ENCODE data around the gene ABCD2.
"Not testable (repeated sequence)": the region's sequence is repeated elsewhere in the genome, so short reads cannot be mapped to it uniquely, and the experiment has no call there.

ABCD2 gene

DNA sequence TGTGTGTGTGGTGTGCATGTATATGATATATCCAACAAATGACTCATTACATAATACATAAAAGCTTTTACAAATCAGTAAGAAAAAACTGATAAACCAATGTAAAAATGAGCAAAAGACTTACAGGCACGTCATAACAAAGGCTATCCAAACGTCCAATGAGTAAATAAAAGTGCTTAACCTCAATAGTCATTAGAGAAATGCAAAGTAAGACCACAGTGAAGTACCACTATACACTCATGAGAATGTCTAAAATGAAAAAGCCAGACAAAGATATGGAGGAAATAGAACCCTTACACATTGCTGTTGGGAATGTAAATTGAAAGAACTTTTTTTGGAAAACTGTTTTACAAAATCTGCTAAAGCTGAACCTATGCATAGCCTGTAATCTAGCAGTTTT, 7.8 kb downstream of the ABCD2 start:
- DNase-seq, result no peak

GRCh38 chr12:39610436-39611025, 9.1 kb downstream of the ABCD2 start:
- DNase-seq, result no peak

DNA sequence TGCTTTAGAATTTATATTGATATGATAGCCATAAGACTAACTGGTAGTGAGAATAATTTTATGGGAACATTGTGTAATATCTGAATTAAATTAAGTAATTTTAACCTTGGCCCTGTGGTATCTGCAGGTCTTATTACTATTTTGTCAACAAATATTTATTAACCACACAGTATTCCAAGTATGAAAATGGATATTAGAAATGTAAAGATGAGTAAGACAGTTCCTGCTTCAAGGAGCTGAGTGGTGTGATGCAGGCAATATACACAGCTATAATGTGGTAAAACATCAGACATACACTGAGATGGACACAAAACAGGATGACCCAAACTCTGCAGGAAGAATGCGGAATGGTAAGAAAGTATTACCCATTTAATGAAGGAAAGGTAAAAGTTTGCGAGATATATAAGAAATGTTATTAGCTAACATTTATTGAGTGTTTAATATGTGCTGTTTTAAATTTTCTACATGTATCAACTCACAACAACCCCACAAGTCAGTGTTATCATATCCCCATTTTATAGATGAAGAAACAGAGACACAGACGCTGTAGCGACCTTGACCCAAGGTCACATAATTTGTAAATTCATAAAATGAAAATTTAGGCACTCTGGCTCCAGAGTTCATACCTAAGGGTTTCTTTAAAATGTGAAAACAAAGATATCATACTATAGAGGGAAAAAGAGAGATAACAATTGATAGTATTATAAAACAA, 12.7 kb downstream of the ABCD2 start:
- DNase-seq, result no peak

DNA sequence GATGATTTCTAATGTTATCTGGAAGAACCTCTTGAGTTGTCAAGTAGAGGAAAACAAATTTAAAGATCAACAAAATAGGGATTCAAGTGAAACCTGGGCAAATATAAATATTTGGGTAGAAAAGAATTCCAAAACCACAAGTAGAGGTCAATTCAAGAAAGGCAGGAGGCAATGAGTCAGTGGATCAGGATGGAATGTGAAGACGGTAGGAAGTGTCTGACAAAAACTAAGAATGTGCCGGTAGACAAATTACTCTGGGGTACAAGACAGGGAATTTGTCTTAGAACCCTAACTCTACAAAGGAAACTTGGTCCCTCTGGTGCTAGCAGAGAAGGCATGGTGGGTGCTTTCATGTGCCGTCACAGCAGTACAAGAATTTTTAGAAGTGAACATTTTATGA, 13.6 kb downstream of the ABCD2 start:
- no peak for DNase-seq

DNA sequence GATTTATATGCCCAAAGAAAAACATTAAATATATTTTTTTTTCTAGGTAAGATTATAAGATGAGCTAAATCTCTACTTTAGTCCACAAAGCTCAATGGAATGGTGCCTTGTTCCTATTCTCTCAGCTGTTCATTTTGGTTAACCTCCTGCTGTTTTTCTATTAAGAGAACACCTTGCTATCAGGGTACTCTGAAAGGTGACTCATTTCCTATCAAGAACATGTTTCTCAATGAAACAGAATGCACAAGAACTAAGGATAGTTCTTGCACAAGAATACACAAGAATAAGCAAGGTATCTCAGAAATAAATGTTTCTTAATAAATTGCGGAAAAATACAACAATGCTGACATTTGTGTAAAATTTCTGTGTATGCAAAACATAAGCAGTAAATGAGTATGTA, 14.1 kb downstream of the ABCD2 start:
- DNase-seq, result no peak

DNA sequence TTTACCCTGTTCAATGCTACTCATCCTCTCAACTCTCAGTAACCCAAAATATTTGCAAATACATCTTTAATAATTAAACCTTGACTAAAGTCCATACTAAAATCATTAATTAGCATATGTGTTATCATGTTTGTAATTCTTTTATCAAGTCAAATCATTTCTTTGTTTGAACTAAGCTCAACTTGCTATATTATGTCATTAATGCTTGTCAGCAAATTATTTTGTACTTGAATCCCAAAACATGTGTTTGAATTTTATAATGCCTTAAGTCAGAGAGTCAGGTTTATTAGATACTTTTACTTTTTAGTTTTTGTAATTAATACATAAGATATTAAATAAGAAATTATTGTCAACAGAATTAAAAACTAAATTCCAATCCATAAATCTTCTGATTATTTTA, 16.5 kb downstream of the ABCD2 start:
- no peak for DNase-seq

- not testable (repeated sequence) for DNase-seq
Observed at GRCh38 chr12:39601951-39602350, 17.7 kb downstream of the ABCD2 start.

GRCh38 chr12:39595928-39596327, 23.7 kb downstream of the ABCD2 start:
- no peak for DNase-seq

DNA sequence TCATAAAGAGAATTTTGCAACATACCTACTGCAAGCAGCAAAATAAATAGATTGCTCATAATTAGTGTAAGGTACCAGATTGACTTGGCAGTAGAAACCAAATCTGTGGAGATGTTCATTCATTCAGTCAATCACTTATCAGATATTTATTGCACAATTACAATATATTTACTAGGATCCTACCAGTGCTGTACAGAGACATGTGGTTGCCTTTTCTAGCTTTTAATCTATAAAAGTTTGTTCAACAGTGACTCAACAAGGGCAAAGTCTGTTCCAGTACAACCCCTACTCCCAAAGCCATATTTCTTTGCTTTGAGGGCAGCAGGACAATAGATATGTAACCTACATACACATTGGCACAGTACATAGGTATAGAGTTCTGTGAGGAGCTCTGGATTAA, 27.3 kb downstream of the ABCD2 start:
- DNase-seq, result no peak

GRCh38 chr12:39588348-39588747, 31.3 kb downstream of the ABCD2 start:
- no peak for DNase-seq

DNA sequence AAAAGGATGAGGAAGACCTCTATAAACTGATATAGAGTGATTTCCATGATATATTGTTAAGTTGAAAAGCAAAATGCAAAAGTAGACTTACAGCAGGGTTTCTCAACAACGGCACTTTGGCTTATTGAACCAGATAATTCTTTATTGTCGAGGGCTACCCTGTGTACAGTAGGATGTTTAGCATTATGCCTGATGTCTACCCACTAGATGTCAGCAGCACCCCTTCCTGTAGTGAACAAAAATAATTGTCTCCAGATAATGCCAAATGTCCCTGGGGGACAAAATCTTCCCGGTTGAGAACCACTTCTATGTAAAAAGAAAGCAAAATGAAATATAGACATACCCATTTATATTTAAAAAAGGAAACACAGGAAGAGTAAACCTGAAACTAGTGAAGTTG, 32.4 kb downstream of the ABCD2 start:
- peak; percentile 3 for DNase-seq

DNA sequence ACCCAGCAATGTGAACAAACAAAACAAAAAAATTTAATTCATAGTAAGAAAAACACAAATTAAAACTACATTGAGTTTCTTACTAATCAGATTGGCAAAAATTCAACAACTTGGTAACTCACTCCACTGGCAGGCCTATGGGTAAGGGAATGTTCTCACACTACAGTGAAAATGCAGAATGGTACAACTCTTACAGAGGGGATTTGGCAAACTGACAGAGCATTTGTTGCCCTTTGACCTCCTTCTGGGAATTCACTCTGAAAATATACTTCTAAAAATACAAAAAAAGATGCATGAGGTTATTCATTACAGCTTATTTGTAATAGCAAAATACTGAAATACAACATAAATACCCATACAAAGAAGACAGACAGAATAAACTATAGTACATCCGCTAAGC, 32.8 kb downstream of the ABCD2 start:
- DNase-seq, result no peak

GRCh38 chr12:39581592-39581991, 38.0 kb downstream of the ABCD2 start:
- DNase-seq, result no peak

- DNase-seq, result no peak
Observed at GRCh38 chr12:39575498-39575875, 44.1 kb downstream of the ABCD2 start.

DNA sequence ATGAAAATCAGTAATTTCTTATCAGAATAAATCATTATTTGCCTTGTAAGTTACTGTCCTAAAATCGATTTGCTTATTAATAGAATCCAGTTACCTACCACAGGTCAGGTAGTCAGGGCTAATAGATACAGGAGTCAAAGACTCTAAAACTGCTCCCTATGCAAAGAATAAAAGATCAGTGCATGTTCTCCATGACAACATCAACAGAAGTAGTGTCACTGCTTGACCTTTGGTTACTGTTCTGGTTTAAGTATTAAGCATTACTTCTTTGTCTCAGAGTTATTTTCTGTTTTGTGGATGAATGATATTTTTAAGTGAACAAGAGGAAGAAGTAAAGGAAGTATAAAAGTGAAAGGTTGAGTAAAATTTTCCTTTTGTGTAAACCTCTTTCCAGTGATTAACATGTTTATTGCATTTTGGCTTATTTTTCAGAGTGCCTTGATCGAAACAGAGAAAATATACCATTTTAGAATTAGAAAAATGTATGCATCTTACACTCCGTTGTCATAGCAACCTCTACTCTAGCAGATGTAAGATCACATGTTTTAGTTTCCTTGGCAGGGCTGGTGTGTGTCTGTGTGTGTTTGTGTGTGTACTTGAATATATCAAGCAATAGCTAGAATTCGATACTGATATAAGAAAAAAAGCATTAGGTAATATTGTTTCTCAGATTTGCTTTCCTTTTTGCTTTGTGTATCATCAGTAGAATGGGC, 44.7 kb downstream of the ABCD2 start:
- DNase-seq, result no peak

DNA sequence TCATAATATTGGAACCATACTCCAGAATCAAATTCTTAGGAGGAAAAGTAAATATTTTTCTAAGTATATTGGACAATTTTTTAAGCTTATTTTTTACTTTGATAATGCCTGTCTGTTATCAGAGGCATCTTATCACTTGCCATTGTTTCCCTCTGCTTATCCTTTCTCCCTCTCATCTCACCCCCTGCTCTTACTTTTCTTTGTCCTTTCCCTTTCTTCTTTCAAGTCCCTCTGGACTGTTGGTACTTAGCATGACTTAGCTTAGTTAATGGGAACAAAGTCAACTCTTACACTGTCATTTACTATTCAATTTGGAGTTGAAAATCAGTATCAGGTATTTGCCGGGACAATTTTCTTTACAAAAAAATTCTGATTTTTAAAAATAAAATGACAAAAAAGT, 45.2 kb downstream of the ABCD2 start:
- DNase-seq, result no peak

DNA sequence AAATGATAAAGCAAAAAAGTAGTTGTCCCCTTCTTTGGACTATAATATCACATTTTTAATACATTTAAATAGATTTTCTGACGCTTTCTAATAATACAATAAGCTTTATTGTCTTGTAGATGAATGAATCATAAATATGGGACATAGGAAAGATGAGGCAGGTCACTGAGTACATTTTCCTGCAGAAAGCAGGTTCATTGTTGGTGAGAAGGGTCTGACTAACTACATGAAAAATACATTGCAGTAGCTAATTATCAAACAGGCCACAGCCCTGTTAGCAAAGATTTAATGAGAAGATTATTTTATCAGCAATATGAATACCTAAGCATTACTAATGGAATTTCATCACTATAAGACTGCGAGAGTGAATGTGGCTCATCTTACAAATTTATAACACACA, 45.6 kb downstream of the ABCD2 start:
- no peak for DNase-seq

DNA sequence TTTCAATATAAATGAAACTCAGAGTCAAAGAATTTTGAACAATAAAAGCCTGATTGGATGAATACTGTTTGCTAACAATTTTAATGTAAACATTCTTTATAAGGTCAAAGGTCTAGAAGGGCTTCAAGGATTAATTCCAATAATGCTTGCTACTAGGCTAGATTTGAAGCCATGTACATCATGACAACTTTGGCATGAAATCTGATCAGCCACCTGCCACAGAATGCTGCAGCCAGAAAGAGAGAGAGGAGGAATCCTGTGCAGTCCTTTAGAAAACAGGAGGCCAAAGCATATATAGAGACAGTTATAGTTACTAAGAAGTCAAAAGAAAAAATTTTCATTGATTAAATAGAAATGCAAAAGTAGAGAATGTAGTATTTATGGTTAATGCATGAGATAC, 47.1 kb downstream of the ABCD2 start:
- no peak for DNase-seq

DNA sequence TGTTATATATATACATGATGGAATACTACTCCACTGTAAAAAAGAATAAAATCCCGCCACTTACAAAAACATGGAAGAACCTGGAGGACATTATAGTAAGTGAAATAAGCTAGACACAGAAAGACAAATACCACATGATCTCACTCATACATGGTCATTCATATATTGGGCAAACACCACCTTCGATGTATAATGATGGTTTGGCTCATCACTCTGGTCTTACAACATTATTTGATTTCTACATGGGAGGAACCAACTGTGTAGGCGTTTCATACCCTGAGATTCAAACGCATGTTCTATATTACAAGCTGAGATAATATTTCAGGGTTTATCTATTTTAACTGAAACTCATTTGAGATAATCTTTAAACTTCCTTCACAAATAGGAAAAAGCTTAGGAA, 48.3 kb downstream of the ABCD2 start:
- DNase-seq, result no peak

GRCh38 chr12:39553476-39553875, 66.1 kb downstream of the ABCD2 start:
- DNase-seq, result no peak

- DNase-seq, result not testable (repeated sequence)
Observed at GRCh38 chr12:39544211-39544610, 75.4 kb downstream of the ABCD2 start.

GRCh38 chr12:39541471-39541870, 78.1 kb downstream of the ABCD2 start:
- no peak for DNase-seq

- DNase-seq, result no peak
Observed at GRCh38 chr12:39538679-39539104, 80.9 kb downstream of the ABCD2 start.

GRCh38 chr12:39533951-39534350, 85.7 kb downstream of the ABCD2 start:
- no peak for DNase-seq

Measured in hematopoietic multipotent progenitor cell treated with erythropoietin and hydrocortisone succinate and interleukin-3 and kit ligand, for 6 days (in vitro differentiated cells).